Adrenal gland (tissue), 12 donors: ENCODE measurements around the gene PLXNA1. TPM values are rescaled to one million over a fixed set of nuclear protein-coding genes. Genes with fewer than 3 reads are reported as not detected.

Source experiments
- DNase-seq, 7 donors: peaks; one replicate each; pipeline ENCODE4 v3.0.0-alpha.2; 2019 to 2020
- H3K27ac ChIP-seq, 5 donors: fragments of 200-600 bp; sonication (generic) in 4 of 5; 1 replicate in 3 of 5; 2 replicates in 2 of 5; pipeline versions ENCODE4 v1.5.1 to v1.8.0; 2016 to 2020; ENCODE audit warnings: mild to moderate bottlenecking in 1 of 5
- H3K27me3 ChIP-seq: fragments of 200-600 bp; 2 replicates; pipeline ENCODE4 v1.8.0; 2021
- H3K36me3 ChIP-seq, 2 donors: fragments of 200-600 bp; replicated peaks in 1 of 2; 1 replicate in 1 of 2; 2 replicates in 1 of 2; pipeline versions ENCODE4 v1.5.1 to v1.8.0; 2018 to 2022
- H3K4me1 ChIP-seq, 2 donors: fragments of 200-600 bp; replicated peaks in 1 of 2; 1 replicate in 1 of 2; 2 replicates in 1 of 2; pipeline versions ENCODE4 v1.5.1 to v1.8.0; 2018 to 2021
- H3K4me3 ChIP-seq, 4 donors: fragments of 200-600 bp; sonication (generic) in 3 of 4; one replicate each; pipeline ENCODE4 v1.5.1; 2016 to 2018
- H3K9me3 ChIP-seq, 3 donors: fragments of 200-600 bp; sonication (generic) in 1 of 3; replicated peaks in 1 of 3; 1 replicate in 2 of 3; 2 replicates in 1 of 3; pipeline versions ENCODE4 v1.5.1 to v1.8.0; 2016 to 2021
- CTCF ChIP-seq, 6 experiments: fragments of 450-650 bp in 4 of 6; fragments of 200-600 bp in 2 of 6; sonication (generic) in 1 of 6; IDR thresholded peaks; 1 replicate in 5 of 6; 2 replicates in 1 of 6; pipeline versions ENCODE4 v1.5.1 to v1.8.0; 2016 to 2021; ENCODE audit warnings: antibody characterized with exemption in 6 of 6, mild to moderate bottlenecking in 2 of 6, moderate library complexity in 1 of 6
- POLR2A ChIP-seq, 2 donors: fragments of 450-650 bp; IDR thresholded peaks; one replicate each; pipeline ENCODE4 v1.6.1; 2017; ENCODE audit warnings: antibody characterized with exemption in 2 of 2, mild to moderate bottlenecking in 2 of 2, moderate library complexity in 1 of 2
- WGBS, 4 donors: extraction: QIAGEN DNeasy Blood & Tissue Kit in 2 of 4; methylation state at CpG; one replicate each; pipeline versions ENCODE4 v1.1.5 to v1.1.7; 2013 to 2017; 5-methylcytosine and 5-hydroxymethylcytosine counted together
- intact Hi-C, 2 donors: fragments of 100-400 bp; cut with DNase I; formaldehyde crosslinking; loops; one replicate each; pipeline versions ENCODE4 v1.14.1 to v1.15.0; 2022 to 2023
- polyA plus RNA-seq, 3 donors: library from polyadenylated mRNA; stranded (reverse); fragments of 200-250 nt in 2 of 3; fragments of 350-450 nt in 1 of 3; fragmentation: Illumina TruSeq in 1 of 3; extraction: RNeasy Lipid Tissue Mini Kit (QIAGEN cat#74804) in 1 of 3; gene quantifications; one replicate each; pipeline ENCODE4 v1.2.3, GENCODE V29; 2013 to 2014
- total RNA-seq, 9 donors: library from RNA; depleted of rRNA in 4 of 9; stranded (reverse); fragments of >200 nt in 4 of 9; fragments of 120-200 nt in 1 of 9; fragmentation: NEBNext Ultra II Directional in 1 of 9; extraction: Animal tissue kit (Norgen Biotek cat#: 25700) in 1 of 9; gene quantifications; one replicate each; pipeline versions ENCODE4 v1.1.0 to v1.2.4, GENCODE V29; 2013 to 2023
- donor health status: healthy with polysubstance abuse.
- donor health status: Bipolar disorder and iron deficiency.
- donor health status: DM: yes; HTN: yes; CAD: no.
- donor health status: DM: no; HTN: no; CAD: no.
- donor health status: DM: no; HTN: no; CAD: no.
- donor health status: DM: yes; HTN: yes; CAD: no.

The PLXNA1 gene
- total and polyA plus RNA-seq, 12 donors, result 9.5 to 29.9 (median 20.2) TPM

GRCh38 chr3:126988451-126989021, 5.6 kb downstream of the PLXNA1 start:
- H3K4me1 ChIP-seq, result peaks cover 11 to 32% of the 10 kb centered on the region in 2 donors
- WGBS, 4 donors, result 95 to 96% methylated on average over 25 to 26 of the region's 26 CpGs; no CpG with 5 or more reads in 2 of the 4 donors
- intact Hi-C loops, result loop anchor here (10.0 kb wide), 2 partner anchors 186 to 466 kb away; no protein-coding TSS in a partner anchor
- TF ChIP-seq POLR2A (IDR thresholded peaks at IDR 0.05) (no peak), CTCF (IDR thresholded peaks at IDR 0.05) (no peak)
- H3K9me3 ChIP-seq, result no peaks in the 10 kb centered on the region
- no peak overlapping the region for H3K27ac ChIP-seq
- no peak overlapping the region for H3K4me3 ChIP-seq
- peaks cover 0 to 12% of the 10 kb centered on the region in 2 donors for H3K36me3 ChIP-seq
- no peaks in the 10 kb centered on the region for H3K27me3 ChIP-seq
- no peak for DNase-seq

- H3K4me3 ChIP-seq, result no peak overlapping the region
- H3K9me3 ChIP-seq, result no peaks in the 10 kb centered on the region
- peaks cover 0 to 12% of the 10 kb centered on the region in 2 donors for H3K36me3 ChIP-seq
- intact Hi-C loops, result loop anchor here (10.0 kb wide), 2 partner anchors 185 to 465 kb away; no protein-coding TSS in a partner anchor
- peaks cover 2 to 31% of the 10 kb centered on the region in 2 donors for H3K4me1 ChIP-seq
- TF ChIP-seq CTCF (IDR thresholded peaks at IDR 0.05) (no peak), POLR2A (IDR thresholded peaks at IDR 0.05) (no peak)
- no peak overlapping the region for H3K27ac ChIP-seq
- DNase-seq, result no peak
- H3K27me3 ChIP-seq, result no peaks in the 10 kb centered on the region
- WGBS, 4 donors, result 92 to 96% (median 93%) methylated on average over 27 to 36 of the region's 36 CpGs
These were observed 6.6 kb downstream of the PLXNA1 start for GRCh38 chr3:126989316-126990023.

- H3K9me3 ChIP-seq, result no peaks in the 10 kb centered on the region
- no peak overlapping the region for H3K4me3 ChIP-seq
- intact Hi-C loops, result loop anchor here in 1 of 2 donors (10.0 kb wide), 1 partner anchor 465 kb away; no protein-coding TSS in a partner anchor
- peaks cover 0 to 12% of the 10 kb centered on the region in 2 donors for H3K36me3 ChIP-seq
- peaks cover 0 to 31% of the 10 kb centered on the region in 2 donors for H3K4me1 ChIP-seq
- TF ChIP-seq CTCF (IDR thresholded peaks at IDR 0.05) (no peak), POLR2A (IDR thresholded peaks at IDR 0.05) (no peak)
- H3K27ac ChIP-seq, result no peak overlapping the region
- no peaks in the 10 kb centered on the region for H3K27me3 ChIP-seq
- no peak for DNase-seq
- WGBS, 4 donors, result 62 to 91% (median 91%) methylated on average over 2 to 10 of the region's 10 CpGs
These were observed 7.2 kb downstream of the PLXNA1 start for GRCh38 chr3:126990024-126990700.

GRCh38 chr3:126990890-126991289, 8.0 kb downstream of the PLXNA1 start:
- H3K4me3 ChIP-seq, result no peak overlapping the region
- H3K4me1 ChIP-seq, result peaks cover 0 to 23% of the 10 kb centered on the region in 2 donors
- H3K27ac ChIP-seq, result no peak overlapping the region
- intact Hi-C loops, result loop anchor here in 1 of 2 donors (10.0 kb wide), 1 partner anchor 464 kb away; no protein-coding TSS in a partner anchor
- peaks cover 0 to 12% of the 10 kb centered on the region in 2 donors for H3K36me3 ChIP-seq
- no peaks in the 10 kb centered on the region for H3K9me3 ChIP-seq
- TF ChIP-seq CTCF (IDR thresholded peaks at IDR 0.05) (no peak), POLR2A (IDR thresholded peaks at IDR 0.05) (no peak)
- no peaks in the 10 kb centered on the region for H3K27me3 ChIP-seq
- no peak for DNase-seq
- WGBS, 4 donors, result 86 to 96% (median 92%) methylated on average over 5 of the region's 5 CpGs
